ENCODE measurements around the gene GALK1. TPM values are rescaled to one million over a fixed set of nuclear protein-coding genes. Genes with fewer than 3 reads are reported as not detected.

GALK1 gene
- total and polyA plus RNA-seq, 3 experiments from 2014 or later: 19.7 to 39.7 (median 33.2) TPM

DNA sequence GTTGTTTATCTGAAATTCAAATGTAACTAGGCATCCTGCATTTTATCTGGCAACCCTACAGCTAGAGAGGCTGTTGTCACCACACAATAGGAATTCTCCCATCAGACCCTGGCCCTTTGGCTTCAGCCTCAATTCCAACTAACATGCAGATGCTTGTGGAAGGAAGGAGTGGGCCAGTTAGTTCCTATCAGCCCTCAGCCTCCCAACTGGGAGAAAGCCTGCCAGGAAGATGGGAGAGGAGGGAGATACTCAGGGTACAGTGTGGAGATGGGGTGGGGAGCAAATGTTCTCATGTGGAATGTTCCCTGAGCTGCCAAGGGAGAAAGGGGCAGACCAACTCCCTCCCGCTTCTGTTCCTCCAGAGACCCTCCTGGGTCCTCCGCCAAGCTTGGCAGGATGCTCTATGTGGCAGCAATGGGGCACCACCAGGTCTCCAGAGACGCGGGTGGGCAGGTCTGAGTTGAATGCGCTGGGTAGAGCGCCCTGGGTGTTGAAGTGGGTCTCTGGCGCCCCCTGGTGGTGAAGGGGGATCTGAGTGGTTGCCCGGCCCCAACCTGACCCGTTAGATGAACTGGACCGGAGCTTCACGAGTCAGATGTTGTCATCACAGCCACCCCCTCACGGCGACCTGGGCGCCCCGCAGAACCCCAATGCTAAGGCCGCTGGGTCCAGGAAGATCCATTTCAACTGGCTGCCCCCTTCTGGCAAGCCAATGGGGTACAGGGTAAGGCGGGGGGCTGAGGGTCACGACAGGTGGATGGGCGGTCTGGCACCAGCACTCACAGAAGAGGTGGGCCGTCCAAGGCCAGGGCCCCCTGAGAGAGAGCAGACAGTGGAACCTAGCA lies 15.2 kb downstream of the GALK1 start:
- peaks cover 17% of the 10 kb centered on the region for H3K4me1 ChIP-seq (ENCODE audit: insufficient read depth, low read length)
- Mint-ChIP-seq H3K36me3 (no peaks in the 10 kb centered on the region), H3K4me1 (peaks cover 13 to 21% (median 14%) of the 10 kb centered on the region in 3 donors), H3K4me3 (peak overlapping the region in 4 of 7 donors; percentile 0 to 40 (median 24)), H3K27ac (no peak overlapping the region), H3K9me3 (no peaks in the 10 kb centered on the region), H3K27me3 (peaks cover 0 to 4% of the 10 kb centered on the region in 2 donors)
- H3K36me3 ChIP-seq (ENCODE audit: insufficient read depth, low read length): no peaks in the 10 kb centered on the region
- CTCF ChIA-PET: interaction anchor here (0.6 to 8.4 kb wide), 35 partner anchors 12 to 323 kb away, joined by 3 to 181 read pairs (median 4); partner anchors contain the start of genes GALK1, ITGB4, RECQL5 and SAP30BP
- no peaks in the 10 kb centered on the region for H3K9me3 ChIP-seq (ENCODE audit: low read length)
- no peak overlapping the region for H3K4me3 ChIP-seq (ENCODE audit: low read length)
- peak; percentile 76 to 89 (median 83) for DNase-seq
- POLR2A ChIA-PET: interaction anchor here (0.6 kb wide), 2 partner anchors 35 to 481 kb away, joined by 3 to 6 read pairs; partner anchors contain the start of gene UNK
- H3K27me3 ChIP-seq (ENCODE audit: insufficient read depth, low read length, poor library complexity, severe bottlenecking): no peaks in the 10 kb centered on the region
- no peak overlapping the region for H3K27ac ChIP-seq (ENCODE audit: low read depth, low read length)

- ChIA-PET POLR2A (no interaction called here), CTCF (interaction anchor here (0.8 to 8.4 kb wide), 33 partner anchors 11 to 479 kb away, joined by 3 to 181 read pairs (median 4); partner anchors contain the start of genes GALK1, ITGB4, RECQL5 and SAP30BP)
- Histone ChIP-seq H3K36me3 (ENCODE audit: insufficient read depth, low read length) (no peaks in the 10 kb centered on the region), H3K4me3 (ENCODE audit: low read length) (no peak overlapping the region), H3K9me3 (ENCODE audit: low read length) (no peaks in the 10 kb centered on the region), H3K27ac (ENCODE audit: low read depth, low read length) (no peak overlapping the region), H3K4me1 (ENCODE audit: insufficient read depth, low read length) (peaks cover 9% of the 10 kb centered on the region), H3K27me3 (ENCODE audit: insufficient read depth, low read length, poor library complexity, severe bottlenecking) (no peaks in the 10 kb centered on the region)
- H3K27me3 Mint-ChIP-seq: peaks cover 0 to 4% of the 10 kb centered on the region in 2 donors
- DNase-seq: no peak
- no peak overlapping the region for H3K4me3 Mint-ChIP-seq
- H3K36me3 Mint-ChIP-seq: no peaks in the 10 kb centered on the region
- no peak overlapping the region for H3K27ac Mint-ChIP-seq
- H3K9me3 Mint-ChIP-seq: no peaks in the 10 kb centered on the region
- H3K4me1 Mint-ChIP-seq: peaks cover 11 to 17% (median 11%) of the 10 kb centered on the region in 3 donors
These were observed 16.3 kb downstream of the GALK1 start for GRCh38 chr17:75748706-75749105.

- Histone ChIP-seq H3K9me3 (ENCODE audit: low read length) (no peaks in the 10 kb centered on the region), H3K27ac (ENCODE audit: low read depth, low read length) (no peak overlapping the region), H3K27me3 (ENCODE audit: insufficient read depth, low read length, poor library complexity, severe bottlenecking) (no peaks in the 10 kb centered on the region), H3K4me3 (ENCODE audit: low read length) (no peak overlapping the region), H3K4me1 (ENCODE audit: insufficient read depth, low read length) (no peaks in the 10 kb centered on the region), H3K36me3 (ENCODE audit: insufficient read depth, low read length) (no peaks in the 10 kb centered on the region)
- H3K36me3 Mint-ChIP-seq: no peaks in the 10 kb centered on the region
- no peaks in the 10 kb centered on the region for H3K9me3 Mint-ChIP-seq
- peaks cover 3 to 5% (median 5%) of the 10 kb centered on the region in 3 donors for H3K4me1 Mint-ChIP-seq
- H3K27me3 Mint-ChIP-seq: peaks cover 0 to 4% of the 10 kb centered on the region in 2 donors
- no peak overlapping the region for H3K4me3 Mint-ChIP-seq
- ChIA-PET CTCF (interaction anchor here (0.8 to 8.4 kb wide), 2 partner anchors 10 to 111 kb away, joined by 3 to 181 read pairs; partner anchors contain the start of gene SMIM5), POLR2A (no interaction called here)
- no peak for DNase-seq
- H3K27ac Mint-ChIP-seq: no peak overlapping the region
These were observed 21.3 kb downstream of the GALK1 start for GRCh38 chr17:75743625-75744206.

GRCh38 chr17:75742337-75742736 lies 22.7 kb downstream of the GALK1 start:
- no peaks in the 10 kb centered on the region for H3K4me1 ChIP-seq (ENCODE audit: insufficient read depth, low read length)
- no peaks in the 10 kb centered on the region for H3K27me3 ChIP-seq (ENCODE audit: insufficient read depth, low read length, poor library complexity, severe bottlenecking)
- Mint-ChIP-seq H3K9me3 (no peaks in the 10 kb centered on the region), H3K27me3 (no peaks in the 10 kb centered on the region), H3K4me1 (no peaks in the 10 kb centered on the region), H3K4me3 (no peak overlapping the region), H3K36me3 (no peaks in the 10 kb centered on the region), H3K27ac (no peak overlapping the region)
- no peak overlapping the region for H3K4me3 ChIP-seq (ENCODE audit: low read length)
- H3K27ac ChIP-seq (ENCODE audit: low read depth, low read length): no peak overlapping the region
- H3K9me3 ChIP-seq (ENCODE audit: low read length): no peaks in the 10 kb centered on the region
- ChIA-PET CTCF (interaction anchor here (1.2 kb wide), 1 partner anchor 109 kb away, joined by 4 read pairs; the partner anchor contains the start of gene SMIM5), POLR2A (no interaction called here)
- H3K36me3 ChIP-seq (ENCODE audit: insufficient read depth, low read length): no peaks in the 10 kb centered on the region
- DNase-seq: no peak

DNA sequence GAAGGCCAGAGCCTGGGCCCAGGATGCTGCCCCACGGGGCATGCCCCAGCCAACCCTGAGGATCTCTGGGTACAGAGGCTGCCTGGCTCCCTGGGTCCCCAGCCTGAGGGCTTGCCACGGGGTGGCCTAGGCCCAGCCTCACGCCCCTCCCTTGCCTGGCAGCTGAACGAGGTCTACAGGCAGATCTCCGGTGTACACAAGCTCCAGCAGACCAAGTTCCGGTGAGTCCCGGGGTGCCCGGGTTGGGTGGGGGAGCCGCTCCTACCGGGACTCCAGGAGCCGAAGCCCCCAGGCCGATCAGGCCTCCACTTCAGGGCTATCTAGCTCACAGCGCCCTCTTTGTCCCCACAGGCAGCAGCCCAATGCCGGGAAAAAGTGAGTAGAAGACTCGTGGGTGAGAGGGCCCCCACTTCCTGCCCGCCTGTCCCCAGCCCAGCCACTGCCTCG lies 24.3 kb downstream of the GALK1 start:
- Histone ChIP-seq H3K27me3 (ENCODE audit: insufficient read depth, low read length, poor library complexity, severe bottlenecking) (no peaks in the 10 kb centered on the region), H3K27ac (ENCODE audit: low read depth, low read length) (no peak overlapping the region), H3K4me1 (ENCODE audit: insufficient read depth, low read length) (no peaks in the 10 kb centered on the region), H3K4me3 (ENCODE audit: low read length) (no peak overlapping the region), H3K9me3 (ENCODE audit: low read length) (no peaks in the 10 kb centered on the region), H3K36me3 (ENCODE audit: insufficient read depth, low read length) (no peaks in the 10 kb centered on the region)
- Mint-ChIP-seq H3K9me3 (no peaks in the 10 kb centered on the region), H3K36me3 (no peaks in the 10 kb centered on the region), H3K4me1 (peaks cover 0 to 2% (median 0%) of the 10 kb centered on the region in 3 donors), H3K4me3 (no peak overlapping the region), H3K27me3 (no peaks in the 10 kb centered on the region), H3K27ac (no peak overlapping the region)
- POLR2A ChIA-PET: no interaction called here
- CTCF ChIA-PET: no interaction called here
- DNase-seq: no peak

- Histone ChIP-seq H3K27ac (ENCODE audit: low read depth, low read length) (no peak overlapping the region), H3K4me1 (ENCODE audit: insufficient read depth, low read length) (no peaks in the 10 kb centered on the region), H3K4me3 (ENCODE audit: low read length) (no peak overlapping the region), H3K27me3 (ENCODE audit: insufficient read depth, low read length, poor library complexity, severe bottlenecking) (no peaks in the 10 kb centered on the region), H3K36me3 (ENCODE audit: insufficient read depth, low read length) (no peaks in the 10 kb centered on the region), H3K9me3 (ENCODE audit: low read length) (no peaks in the 10 kb centered on the region)
- H3K4me1 Mint-ChIP-seq: peaks cover 0 to 4% (median 0%) of the 10 kb centered on the region in 3 donors
- DNase-seq: no peak
- POLR2A ChIA-PET: no interaction called here
- CTCF ChIA-PET: interaction anchor here (1.1 kb wide), 1 partner anchor 87 kb away, joined by 3 read pairs; no protein-coding TSS in a partner anchor
- no peaks in the 10 kb centered on the region for H3K36me3 Mint-ChIP-seq
- no peaks in the 10 kb centered on the region for H3K9me3 Mint-ChIP-seq
- H3K4me3 Mint-ChIP-seq: no peak overlapping the region
- no peak overlapping the region for H3K27ac Mint-ChIP-seq
- H3K27me3 Mint-ChIP-seq: no peaks in the 10 kb centered on the region
These were observed 24.8 kb downstream of the GALK1 start for GRCh38 chr17:75740215-75740614.

DNA sequence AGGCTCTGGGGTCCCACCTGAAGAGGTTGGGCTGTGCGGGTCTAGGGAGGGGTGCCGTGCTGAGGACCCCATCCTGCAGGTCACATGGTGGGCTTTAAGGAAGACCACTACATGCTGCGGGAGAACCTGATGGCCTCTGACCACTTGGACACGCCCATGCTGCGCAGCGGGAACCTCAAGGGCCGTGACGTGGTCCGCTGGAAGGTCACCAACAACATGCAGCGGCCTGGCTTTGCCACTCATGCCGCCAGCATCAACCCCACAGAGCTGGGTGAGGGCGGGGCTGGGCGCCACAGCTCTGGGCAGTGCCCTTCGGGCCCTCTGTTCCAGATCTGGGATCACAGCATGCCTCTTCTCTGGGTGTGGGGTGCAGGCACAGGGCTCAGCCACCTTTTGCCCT lies 25.2 kb downstream of the GALK1 start:
- peak overlapping the region in 1 of 8 donors; percentile 82 for H3K27ac Mint-ChIP-seq
- Histone ChIP-seq H3K27me3 (ENCODE audit: insufficient read depth, low read length, poor library complexity, severe bottlenecking) (no peaks in the 10 kb centered on the region), H3K4me1 (ENCODE audit: insufficient read depth, low read length) (no peaks in the 10 kb centered on the region), H3K27ac (ENCODE audit: low read depth, low read length) (no peak overlapping the region), H3K4me3 (ENCODE audit: low read length) (no peak overlapping the region), H3K36me3 (ENCODE audit: insufficient read depth, low read length) (no peaks in the 10 kb centered on the region), H3K9me3 (ENCODE audit: low read length) (no peaks in the 10 kb centered on the region)
- H3K4me1 Mint-ChIP-seq: peaks cover 0 to 4% (median 2%) of the 10 kb centered on the region in 3 donors
- no peaks in the 10 kb centered on the region for H3K27me3 Mint-ChIP-seq
- CTCF ChIA-PET: interaction anchor here (1.1 kb wide), 1 partner anchor 86 kb away, joined by 3 read pairs; no protein-coding TSS in a partner anchor
- no peak overlapping the region for H3K4me3 Mint-ChIP-seq
- POLR2A ChIA-PET: no interaction called here
- no peaks in the 10 kb centered on the region for H3K9me3 Mint-ChIP-seq
- DNase-seq: no peak
- no peaks in the 10 kb centered on the region for H3K36me3 Mint-ChIP-seq

- CTCF ChIA-PET: interaction anchor here (1.1 to 2.7 kb wide), 4 partner anchors 8 to 106 kb away, joined by 3 to 16 read pairs (median 12); partner anchors contain the start of gene SMIM5
- no peak overlapping the region for H3K4me3 Mint-ChIP-seq
- POLR2A ChIA-PET: no interaction called here
These were observed 25.8 kb downstream of the GALK1 start for GRCh38 chr17:75739174-75739573.

More at GRCh38 chr17:75739174-75739573, 25.8 kb downstream of the GALK1 start:
- Mint-ChIP-seq H3K27ac (no peak overlapping the region), H3K36me3 (no peaks in the 10 kb centered on the region), H3K9me3 (no peaks in the 10 kb centered on the region), H3K27me3 (no peaks in the 10 kb centered on the region), H3K4me1 (peaks cover 4 to 8% (median 4%) of the 10 kb centered on the region in 3 donors)
- H3K27ac ChIP-seq (ENCODE audit: low read depth, low read length): no peak overlapping the region
- no peak for DNase-seq
- H3K4me1 ChIP-seq (ENCODE audit: insufficient read depth, low read length): no peaks in the 10 kb centered on the region
- no peaks in the 10 kb centered on the region for H3K36me3 ChIP-seq (ENCODE audit: insufficient read depth, low read length)
- H3K9me3 ChIP-seq (ENCODE audit: low read length): no peaks in the 10 kb centered on the region
- no peaks in the 10 kb centered on the region for H3K27me3 ChIP-seq (ENCODE audit: insufficient read depth, low read length, poor library complexity, severe bottlenecking)
- no peak overlapping the region for H3K4me3 ChIP-seq (ENCODE audit: low read length)

Data from CD8-positive, alpha-beta memory T cell (primary cell).